ENCODE measurements around the gene CFAP58.
A peak's percentile ranks its signal among the peaks of the same experiment; 100 is the strongest.

The CFAP58 gene

GRCh38 chr10:104374591-104374990, 21.0 kb downstream of the CFAP58 start:
- DNase-seq (ENCODE audit: low spot score) = no peak

- no peak for DNase-seq (ENCODE audit: low spot score)
These were observed 23.2 kb downstream of the CFAP58 start for GRCh38 chr10:104376784-104377300.

GRCh38 chr10:104380336-104380735, 26.7 kb downstream of the CFAP58 start:
- DNase-seq (ENCODE audit: low spot score) = no peak

- no peak for DNase-seq (ENCODE audit: low spot score)
These were observed 33.7 kb downstream of the CFAP58 start for GRCh38 chr10:104387130-104387888.

GRCh38 chr10:104388830-104389229, 35.2 kb downstream of the CFAP58 start:
- DNase-seq (ENCODE audit: low spot score) = no peak

GRCh38 chr10:104391150-104391968, 37.7 kb downstream of the CFAP58 start:
- DNase-seq (ENCODE audit: low spot score) = peak; percentile 39

GRCh38 chr10:104391969-104392296, 38.3 kb downstream of the CFAP58 start:
- DNase-seq (ENCODE audit: low spot score) = no peak

- DNase-seq (ENCODE audit: low spot score) = no peak
These were observed 39.8 kb downstream of the CFAP58 start for GRCh38 chr10:104393387-104393786.

GRCh38 chr10:104396581-104396980, 42.9 kb downstream of the CFAP58 start:
- no peak for DNase-seq (ENCODE audit: low spot score)

- no peak for DNase-seq (ENCODE audit: low spot score)
These were observed 50.0 kb downstream of the CFAP58 start for GRCh38 chr10:104403636-104404035.

GRCh38 chr10:104406715-104407650, 53.4 kb downstream of the CFAP58 start:
- peak; percentile 48 for DNase-seq (ENCODE audit: low spot score)

GRCh38 chr10:104413528-104413927, 59.9 kb downstream of the CFAP58 start:
- DNase-seq (ENCODE audit: low spot score) = no peak

GRCh38 chr10:104415526-104416165, 62.0 kb downstream of the CFAP58 start:
- DNase-seq (ENCODE audit: low spot score) = no peak

GRCh38 chr10:104416851-104417250, 63.2 kb downstream of the CFAP58 start:
- no peak for DNase-seq (ENCODE audit: low spot score)

GRCh38 chr10:104417637-104418292, 64.1 kb downstream of the CFAP58 start:
- DNase-seq (ENCODE audit: low spot score) = no peak

GRCh38 chr10:104424719-104425118, 71.1 kb downstream of the CFAP58 start:
- peak; percentile 14 for DNase-seq (ENCODE audit: low spot score)

- DNase-seq (ENCODE audit: low spot score) = no peak
These were observed 74.4 kb downstream of the CFAP58 start for GRCh38 chr10:104427989-104428388.

GRCh38 chr10:104429846-104430245, 76.2 kb downstream of the CFAP58 start:
- no peak for DNase-seq (ENCODE audit: low spot score)

- no peak for DNase-seq (ENCODE audit: low spot score)
These were observed 76.7 kb downstream of the CFAP58 start for GRCh38 chr10:104430360-104430759.

- no peak for DNase-seq (ENCODE audit: low spot score)
These were observed 80.0 kb downstream of the CFAP58 start for GRCh38 chr10:104433669-104434068.

GRCh38 chr10:104434601-104435000, 81.0 kb downstream of the CFAP58 start:
- no peak for DNase-seq (ENCODE audit: low spot score)
